IgD-negative memory B cell (primary cell): ENCODE measurements around the gene FBF1. TPM values are rescaled to one million over a fixed set of nuclear protein-coding genes. Genes with fewer than 3 reads are reported as not detected.
A peak's percentile ranks its signal among the peaks of the same experiment; 100 is the strongest.
"Not testable (repeated sequence)": the region's sequence is repeated elsewhere in the genome, so short reads cannot be mapped to it uniquely, and the experiment has no call there.

Source experiments
- H3K27ac Mint-ChIP-seq, 3 donors: one replicate each; pipeline ENCODE4 v1.8.0; 2020 to 2022; ENCODE audit warnings: mild to moderate bottlenecking in 3 of 3, mixed read lengths in 3 of 3, moderate library complexity in 1 of 3
- H3K27me3 Mint-ChIP-seq: one replicate; pipeline ENCODE4 v1.8.0; 2021; ENCODE audit warnings: mixed read lengths
- H3K36me3 Mint-ChIP-seq: one replicate; pipeline ENCODE4 v1.8.0; 2020; ENCODE audit warnings: mild to moderate bottlenecking, mixed read lengths
- H3K4me1 Mint-ChIP-seq, 3 donors: one replicate each; pipeline ENCODE4 v1.8.0; 2020 to 2022; ENCODE audit warnings: mixed read lengths in 3 of 3, mild to moderate bottlenecking in 1 of 3
- H3K4me3 Mint-ChIP-seq, 4 donors: one replicate each; pipeline ENCODE4 v1.8.0; 2020 to 2022; ENCODE audit warnings: mild to moderate bottlenecking in 4 of 4, mixed read lengths in 4 of 4, moderate library complexity in 3 of 4
- H3K9me3 Mint-ChIP-seq, 3 donors: one replicate each; pipeline ENCODE4 v1.8.0; 2020 to 2021; ENCODE audit warnings: mixed read lengths in 3 of 3, mild to moderate bottlenecking in 1 of 3
- polyA plus RNA-seq: library from polyadenylated mRNA; unstranded; fragments of 300-500 nt; fragmentation: Illumina TruSeq; gene quantifications from one replicate; pipeline ENCODE4 v1.2.3, GENCODE V29; 2021

Gene FBF1
- polyA plus RNA-seq, 1 donor from 2014 or later, result 1.9 TPM

DNA sequence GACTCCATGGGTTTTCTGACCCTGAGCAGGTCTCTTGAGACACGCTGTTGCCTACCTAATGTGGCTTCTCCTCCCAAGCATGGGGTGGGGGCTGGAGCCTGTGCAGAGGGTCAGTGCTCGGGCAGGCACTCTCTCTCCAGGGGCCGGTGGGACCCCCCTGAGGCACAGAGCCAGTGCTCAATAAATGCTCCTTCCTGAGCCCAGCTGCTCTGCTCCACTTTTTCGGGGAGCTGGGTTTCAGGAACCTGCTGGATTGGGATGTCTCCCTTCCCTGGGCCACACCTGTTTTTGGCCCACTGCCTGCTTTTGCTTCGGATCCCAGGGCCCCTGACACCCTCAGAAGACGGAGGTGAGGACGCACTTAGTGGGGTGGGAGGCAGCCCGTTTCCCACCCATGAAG, 42.8 kb downstream of the FBF1 start:
- peak overlapping the region in 2 of 3 donors; percentile 56 to 82 for H3K27ac Mint-ChIP-seq
- H3K4me1 Mint-ChIP-seq, result peaks cover 12 to 21% (median 14%) of the 10 kb centered on the region in 3 donors
- H3K9me3 Mint-ChIP-seq, result no peaks in the 10 kb centered on the region
- H3K36me3 Mint-ChIP-seq, result no peaks in the 10 kb centered on the region
- no peaks in the 10 kb centered on the region for H3K27me3 Mint-ChIP-seq
- peak overlapping the region in 3 of 4 donors; percentile 79 to 86 (median 83) for H3K4me3 Mint-ChIP-seq

GRCh38 chr17:75897160-75898019, 43.5 kb downstream of the FBF1 start:
- no peaks in the 10 kb centered on the region for H3K27me3 Mint-ChIP-seq
- H3K36me3 Mint-ChIP-seq, result no peaks in the 10 kb centered on the region
- H3K4me1 Mint-ChIP-seq, result peaks cover 12 to 21% (median 14%) of the 10 kb centered on the region in 3 donors
- H3K4me3 Mint-ChIP-seq, result peak overlapping the region; percentile 74 to 86 (median 81)
- H3K27ac Mint-ChIP-seq, result peak overlapping the region; percentile 56 to 82 (median 73)
- no peaks in the 10 kb centered on the region for H3K9me3 Mint-ChIP-seq

DNA sequence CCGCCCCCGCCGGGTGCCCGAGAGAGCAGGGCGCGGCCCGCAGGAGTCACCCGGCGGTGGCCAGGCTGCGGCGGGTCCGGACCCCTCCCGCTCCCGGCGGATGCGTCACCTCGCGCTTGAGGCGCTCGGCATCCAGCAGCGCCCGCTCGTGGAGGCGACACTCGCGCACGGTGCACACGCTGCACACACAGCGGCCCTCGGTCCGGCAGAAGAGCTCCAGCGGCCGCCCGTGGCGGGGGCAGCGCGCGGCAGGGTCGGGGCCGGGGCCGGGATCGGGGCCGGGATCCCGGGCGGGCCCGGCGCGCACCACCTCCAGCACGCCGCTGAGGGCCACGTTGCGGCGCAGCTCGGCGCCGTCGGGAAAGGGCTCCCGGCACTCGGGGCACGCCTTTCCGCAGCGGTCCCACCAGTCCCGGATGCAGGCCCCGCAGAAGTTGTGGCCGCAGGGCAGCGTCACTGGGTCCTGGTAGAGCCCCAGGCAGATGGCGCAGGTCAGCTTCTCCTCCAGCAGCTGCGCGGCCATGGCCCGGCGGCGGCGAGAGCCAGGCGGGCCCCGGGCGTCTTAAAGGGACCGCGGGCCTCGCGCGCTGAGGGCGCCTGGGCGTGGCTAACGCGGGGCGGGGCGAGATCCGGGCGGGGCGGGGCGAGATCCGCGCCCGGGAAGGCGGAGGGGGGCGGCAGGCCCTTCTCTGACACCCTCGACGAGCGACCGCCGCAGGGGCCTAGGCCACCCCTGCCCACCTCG, 44.3 kb downstream of the FBF1 start, which contains the start of gene TRIM65:
TSS of gene TRIM65 (minus strand) at position 537 of the 745 bp plus-strand sequence. CDS start at position 523, 14 bp downstream.
- no peaks in the 10 kb centered on the region for H3K9me3 Mint-ChIP-seq
- H3K36me3 Mint-ChIP-seq, result no peaks in the 10 kb centered on the region
- peak within 1 kb of the TSS; percentile 79 to 92 (median 84) for H3K4me3 Mint-ChIP-seq
- no peaks in the 10 kb centered on the region for H3K27me3 Mint-ChIP-seq
- peak within 1 kb of the TSS; percentile 73 to 82 (median 76) for H3K27ac Mint-ChIP-seq
- H3K4me1 Mint-ChIP-seq, result peaks cover 12 to 21% (median 14%) of the 10 kb centered on the region in 3 donors

GRCh38 chr17:75895370-75896155, 45.3 kb downstream of the FBF1 start:
- H3K4me1 Mint-ChIP-seq, result peaks cover 12 to 21% (median 14%) of the 10 kb centered on the region in 3 donors
- H3K9me3 Mint-ChIP-seq, result no peaks in the 10 kb centered on the region

DNA sequence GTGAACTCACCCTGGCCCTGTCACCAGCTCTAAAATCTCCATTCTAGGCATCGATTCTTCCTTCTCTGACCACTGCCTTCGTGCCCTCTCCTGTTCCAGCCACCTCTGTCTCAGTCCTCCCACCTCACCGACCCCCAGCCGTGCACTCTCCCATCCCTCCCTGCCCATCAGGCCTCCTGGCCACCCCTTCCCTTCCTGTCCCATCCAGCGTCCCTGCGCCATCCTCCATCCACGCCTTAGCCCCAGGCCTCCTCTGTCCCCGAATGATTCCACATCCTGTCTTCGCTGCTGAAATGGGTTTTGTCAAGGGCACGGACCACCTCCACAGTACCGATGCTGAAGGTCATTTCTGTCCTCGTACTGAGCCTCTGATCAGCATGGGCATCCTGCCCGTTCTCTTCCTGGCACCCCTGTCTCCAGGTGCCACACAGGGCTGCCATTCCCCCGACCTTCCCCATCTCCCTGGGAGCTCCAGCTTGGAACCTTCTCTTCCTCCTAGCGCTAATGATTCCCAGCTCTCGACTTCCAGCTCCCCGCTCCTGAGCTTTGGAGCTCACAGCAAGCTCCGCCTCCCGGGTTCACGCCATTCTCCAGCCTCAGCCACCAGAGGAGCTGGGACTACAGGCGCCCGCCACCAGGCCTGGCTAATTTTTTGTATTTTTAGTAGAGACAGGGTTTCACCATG, 46.7 kb downstream of the FBF1 start:
- Mint-ChIP-seq H3K9me3 (no peaks in the 10 kb centered on the region), H3K27ac (peak overlapping the region in 2 of 3 donors; percentile 50 to 53), H3K4me3 (peak overlapping the region in 2 of 4 donors; percentile 65 to 79), H3K4me1 (peaks cover 12 to 21% (median 14%) of the 10 kb centered on the region in 3 donors), H3K36me3 (no peaks in the 10 kb centered on the region), H3K27me3 (no peaks in the 10 kb centered on the region)

More at GRCh38 chr17:75895370-75896155, 45.3 kb downstream of the FBF1 start:
- Mint-ChIP-seq H3K27me3 (no peaks in the 10 kb centered on the region), H3K27ac (peak overlapping the region; percentile 71 to 87 (median 76)), H3K36me3 (no peaks in the 10 kb centered on the region), H3K4me3 (peak overlapping the region; percentile 79 to 92 (median 82))

DNA sequence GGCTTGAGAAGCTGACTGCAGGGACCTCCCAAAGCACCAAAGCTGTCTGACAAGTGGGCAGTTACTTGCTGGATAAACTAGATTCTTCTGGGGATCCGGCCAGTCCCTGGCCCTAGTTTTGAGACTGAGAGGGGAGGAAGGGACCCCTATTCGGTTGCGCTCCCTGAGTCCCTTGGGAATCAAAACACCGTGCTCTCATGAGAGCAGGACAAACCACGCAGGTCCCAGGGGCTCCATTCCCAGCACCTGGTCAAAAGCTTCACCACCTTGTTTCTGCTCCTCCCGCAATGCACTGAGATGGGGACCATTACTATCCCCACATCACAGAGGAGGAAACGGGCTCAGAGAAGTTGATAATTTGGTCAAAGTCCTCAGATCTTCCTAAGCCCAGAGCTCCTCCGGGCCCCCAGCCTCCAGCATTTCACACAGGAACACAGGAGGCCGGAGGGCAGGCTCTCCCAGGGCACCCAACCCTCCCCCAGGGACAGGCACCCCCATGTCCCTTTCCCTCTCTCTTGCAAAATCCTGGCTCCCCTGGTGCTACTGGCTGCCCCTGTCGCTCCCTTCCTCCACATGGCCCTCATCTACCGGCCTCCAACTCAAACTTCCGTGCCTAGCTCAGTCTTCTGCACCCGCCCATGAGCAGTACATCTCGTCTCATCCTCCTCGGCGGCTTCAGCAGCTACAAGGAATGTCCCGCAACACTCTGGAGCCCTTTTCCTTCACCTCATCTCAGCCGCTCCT, 47.4 kb downstream of the FBF1 start:
- Mint-ChIP-seq H3K27ac (peak overlapping the region in 2 of 3 donors; percentile 50 to 53), H3K36me3 (no peaks in the 10 kb centered on the region), H3K9me3 (no peaks in the 10 kb centered on the region), H3K4me1 (peaks cover 12 to 21% (median 14%) of the 10 kb centered on the region in 3 donors), H3K27me3 (no peaks in the 10 kb centered on the region), H3K4me3 (peak overlapping the region in 1 of 4 donors; percentile 79)

- H3K4me3 Mint-ChIP-seq, result no peak overlapping the region
- no peaks in the 10 kb centered on the region for H3K27me3 Mint-ChIP-seq
- peaks cover 12 to 21% (median 14%) of the 10 kb centered on the region in 3 donors for H3K4me1 Mint-ChIP-seq
- H3K27ac Mint-ChIP-seq, result peak overlapping the region in 1 of 3 donors; percentile 53
- no peaks in the 10 kb centered on the region for H3K36me3 Mint-ChIP-seq
- no peaks in the 10 kb centered on the region for H3K9me3 Mint-ChIP-seq
Observed at GRCh38 chr17:75892556-75893224, 48.2 kb downstream of the FBF1 start.

DNA sequence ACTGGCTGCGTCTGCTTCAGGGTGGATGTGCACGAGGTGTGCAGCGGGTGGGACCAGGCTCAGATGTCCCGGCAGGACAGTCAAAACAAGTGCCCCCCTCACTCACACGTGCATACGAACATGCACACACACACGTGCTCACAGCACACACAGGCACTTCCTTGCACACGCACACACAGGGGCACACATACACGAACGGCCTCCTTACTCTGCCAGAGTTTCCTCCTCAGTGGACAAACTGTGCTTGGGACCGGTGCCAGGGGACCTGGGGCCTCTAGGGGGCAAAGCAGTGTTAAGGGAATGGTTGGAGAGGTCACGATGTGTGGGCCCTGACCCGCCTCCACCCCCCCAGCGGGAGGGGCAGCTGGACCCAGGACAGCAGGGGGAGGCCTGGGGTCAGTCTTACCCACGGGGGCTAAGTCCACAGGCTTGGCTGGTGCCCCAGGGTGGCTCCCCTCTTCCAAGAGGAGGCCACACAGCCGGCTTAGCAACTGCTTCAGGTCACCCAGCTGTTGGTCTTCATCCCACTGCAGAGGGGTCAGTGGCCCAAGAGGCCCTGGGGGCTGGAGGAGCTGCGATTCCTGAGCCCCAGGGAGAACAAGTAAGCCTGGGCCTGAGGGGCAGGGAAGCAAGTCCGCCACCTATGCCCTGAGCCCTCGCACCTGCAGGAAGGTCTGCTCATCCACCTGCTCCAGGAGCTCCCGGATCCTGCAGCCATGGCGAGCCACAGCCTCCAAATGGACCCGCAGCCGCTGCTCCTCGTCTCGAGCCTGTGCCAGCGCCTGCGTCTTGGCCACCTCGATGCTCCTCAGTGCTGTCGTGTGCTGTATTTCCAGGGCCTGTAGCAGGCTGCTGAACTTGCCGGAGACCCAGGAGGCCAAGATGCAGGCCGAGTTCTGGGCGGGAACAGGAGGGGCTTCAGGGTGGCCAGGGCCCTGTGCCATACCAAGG, 49.0 kb downstream of the FBF1 start:
- peaks cover 10 to 17% (median 12%) of the 10 kb centered on the region in 3 donors for H3K4me1 Mint-ChIP-seq
- no peaks in the 10 kb centered on the region for H3K27me3 Mint-ChIP-seq
- no peaks in the 10 kb centered on the region for H3K36me3 Mint-ChIP-seq
- peak overlapping the region in 1 of 3 donors; percentile 23 for H3K27ac Mint-ChIP-seq
- H3K9me3 Mint-ChIP-seq, result no peaks in the 10 kb centered on the region
- H3K4me3 Mint-ChIP-seq, result no peak overlapping the region

GRCh38 chr17:75891022-75891604, 49.7 kb downstream of the FBF1 start:
- H3K27ac Mint-ChIP-seq, result no peak overlapping the region
- H3K36me3 Mint-ChIP-seq, result no peaks in the 10 kb centered on the region
- H3K4me3 Mint-ChIP-seq, result no peak overlapping the region
- H3K9me3 Mint-ChIP-seq, result no peaks in the 10 kb centered on the region
- no peaks in the 10 kb centered on the region for H3K27me3 Mint-ChIP-seq
- peaks cover 10 to 17% (median 12%) of the 10 kb centered on the region in 3 donors for H3K4me1 Mint-ChIP-seq

DNA sequence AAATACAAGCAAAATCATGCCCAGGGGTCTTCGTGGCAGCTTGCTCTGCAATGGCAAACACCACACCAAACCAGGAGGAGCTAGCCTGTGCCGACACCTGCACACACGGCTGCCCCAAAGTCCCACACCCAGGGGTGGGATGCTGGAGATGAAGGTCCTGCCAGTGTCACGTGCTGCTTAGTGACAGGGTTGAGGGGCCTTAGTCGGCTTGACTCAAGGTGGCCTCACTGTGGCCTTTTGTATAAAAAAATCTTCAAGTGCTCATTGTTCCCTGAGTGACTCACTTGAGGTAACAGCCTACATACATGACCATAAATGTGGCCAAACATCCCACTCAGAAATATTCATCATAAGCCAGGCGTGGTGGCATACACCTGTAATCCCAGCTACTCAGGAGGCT, 51.4 kb downstream of the FBF1 start:
- H3K9me3 Mint-ChIP-seq, result no peaks in the 10 kb centered on the region
- H3K4me3 Mint-ChIP-seq, result peak overlapping the region in 1 of 4 donors; percentile 45
- no peak overlapping the region for H3K27ac Mint-ChIP-seq
- no peaks in the 10 kb centered on the region for H3K27me3 Mint-ChIP-seq
- peaks cover 2 to 6% (median 4%) of the 10 kb centered on the region in 3 donors for H3K4me1 Mint-ChIP-seq
- peaks cover 1% of the 10 kb centered on the region for H3K36me3 Mint-ChIP-seq

DNA sequence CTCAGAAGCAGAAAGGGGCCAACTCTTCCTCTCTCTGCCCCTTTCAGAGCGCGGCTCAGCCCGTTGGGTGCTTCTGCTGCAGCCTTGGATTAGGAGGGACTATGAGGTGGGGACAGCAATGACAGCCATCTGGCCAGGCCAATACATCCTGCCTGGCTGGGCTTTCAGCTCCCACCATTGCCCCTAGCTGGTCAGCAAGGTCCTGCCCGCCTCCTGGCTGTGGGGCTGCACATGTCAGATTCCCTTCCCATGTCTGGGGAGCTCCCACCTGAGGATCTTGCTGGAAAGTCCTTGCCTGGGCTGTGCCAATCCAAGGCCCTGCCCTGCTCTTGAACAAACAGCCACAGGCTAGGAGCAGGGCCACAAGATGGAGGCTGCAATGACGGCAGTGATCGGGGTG, 52.4 kb downstream of the FBF1 start:
- H3K36me3 Mint-ChIP-seq, result peaks cover 1% of the 10 kb centered on the region
- H3K4me3 Mint-ChIP-seq, result no peak overlapping the region
- H3K27ac Mint-ChIP-seq, result peak overlapping the region in 1 of 3 donors; percentile 12
- H3K27me3 Mint-ChIP-seq, result no peaks in the 10 kb centered on the region
- no peaks in the 10 kb centered on the region for H3K4me1 Mint-ChIP-seq
- H3K9me3 Mint-ChIP-seq, result no peaks in the 10 kb centered on the region

DNA sequence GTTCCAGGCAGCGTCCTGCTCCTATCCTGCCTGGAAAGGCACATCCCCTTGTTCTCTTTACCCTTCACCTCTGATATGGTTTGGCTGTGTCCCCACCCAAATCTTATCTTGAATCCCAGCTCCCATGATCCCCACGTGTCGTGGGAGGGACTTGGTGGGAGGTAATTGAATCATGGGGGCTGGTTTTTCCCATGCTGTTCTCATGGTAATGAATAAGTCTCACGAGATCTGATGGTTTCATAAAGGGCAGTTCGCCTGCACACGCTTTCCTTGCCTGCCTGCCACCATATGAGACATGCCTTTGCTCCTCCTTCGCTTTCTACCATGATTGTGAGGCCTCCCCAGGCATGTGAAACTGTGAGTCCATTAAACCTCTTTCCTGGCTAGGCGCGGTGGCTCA, 55.0 kb downstream of the FBF1 start:
- peak overlapping the region in 1 of 3 donors; percentile 65 for H3K27ac Mint-ChIP-seq
- not testable (repeated sequence) for H3K27me3 Mint-ChIP-seq, H3K4me3 Mint-ChIP-seq, H3K36me3 Mint-ChIP-seq, H3K4me1 Mint-ChIP-seq, H3K9me3 Mint-ChIP-seq
